GM19328 (cell line): ENCODE measurements around the gene ASAP2.
"Not testable (repeated sequence)": the region's sequence is repeated elsewhere in the genome, so short reads cannot be mapped to it uniquely, and the experiment has no call there.

ENCODE experiments used
- ATAC-seq: cut with Tn5 transposase; IDR thresholded peaks from one replicate; pipeline ENCODE4 v1.9.1; 2021; ENCODE audit warnings: mild to moderate bottlenecking, moderate library complexity; ENCODE audit not compliant: unreplicated experiment

ASAP2 gene

DNA sequence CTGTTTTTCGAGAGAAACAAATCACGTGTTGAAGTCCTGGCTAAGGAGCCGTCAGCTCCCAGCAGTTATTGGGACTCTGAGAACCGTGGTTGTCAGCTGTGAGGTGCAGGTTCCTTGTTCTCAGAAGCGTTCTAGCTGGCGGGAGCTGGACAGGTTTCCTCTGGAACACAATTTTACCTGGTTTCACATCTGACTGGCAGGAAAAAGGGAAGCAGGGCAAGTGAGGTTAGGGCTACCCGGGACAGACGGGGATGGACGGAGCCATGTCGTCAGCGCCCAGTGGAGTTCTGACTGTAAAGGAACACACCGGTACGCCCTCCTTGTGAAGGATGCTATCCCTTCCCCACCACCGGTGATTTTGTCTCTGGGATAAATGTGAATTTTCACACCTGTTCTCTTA is 190.6 kb downstream of the ASAP2 start:
- no peak for ATAC-seq

DNA sequence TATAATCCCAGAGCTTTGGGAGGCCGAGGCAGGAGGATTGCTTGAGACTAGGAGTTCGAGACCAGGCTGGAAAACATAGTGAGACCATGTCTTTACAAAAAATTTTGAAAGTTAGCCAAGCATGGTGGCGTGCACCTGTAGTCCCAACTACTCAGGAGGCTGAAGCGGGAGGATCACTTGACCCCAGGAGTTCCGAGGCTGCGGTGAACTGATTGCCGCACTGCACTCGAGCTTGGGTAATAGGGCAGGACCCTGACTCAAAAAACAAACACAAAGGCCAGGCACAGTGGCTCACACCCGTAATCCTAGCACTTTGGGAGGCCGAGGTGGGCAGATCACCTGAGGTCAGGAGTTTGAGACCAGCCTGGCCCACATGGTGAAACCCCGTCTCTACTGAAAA is 191.6 kb downstream of the ASAP2 start:
- ATAC-seq = not testable (repeated sequence)

DNA sequence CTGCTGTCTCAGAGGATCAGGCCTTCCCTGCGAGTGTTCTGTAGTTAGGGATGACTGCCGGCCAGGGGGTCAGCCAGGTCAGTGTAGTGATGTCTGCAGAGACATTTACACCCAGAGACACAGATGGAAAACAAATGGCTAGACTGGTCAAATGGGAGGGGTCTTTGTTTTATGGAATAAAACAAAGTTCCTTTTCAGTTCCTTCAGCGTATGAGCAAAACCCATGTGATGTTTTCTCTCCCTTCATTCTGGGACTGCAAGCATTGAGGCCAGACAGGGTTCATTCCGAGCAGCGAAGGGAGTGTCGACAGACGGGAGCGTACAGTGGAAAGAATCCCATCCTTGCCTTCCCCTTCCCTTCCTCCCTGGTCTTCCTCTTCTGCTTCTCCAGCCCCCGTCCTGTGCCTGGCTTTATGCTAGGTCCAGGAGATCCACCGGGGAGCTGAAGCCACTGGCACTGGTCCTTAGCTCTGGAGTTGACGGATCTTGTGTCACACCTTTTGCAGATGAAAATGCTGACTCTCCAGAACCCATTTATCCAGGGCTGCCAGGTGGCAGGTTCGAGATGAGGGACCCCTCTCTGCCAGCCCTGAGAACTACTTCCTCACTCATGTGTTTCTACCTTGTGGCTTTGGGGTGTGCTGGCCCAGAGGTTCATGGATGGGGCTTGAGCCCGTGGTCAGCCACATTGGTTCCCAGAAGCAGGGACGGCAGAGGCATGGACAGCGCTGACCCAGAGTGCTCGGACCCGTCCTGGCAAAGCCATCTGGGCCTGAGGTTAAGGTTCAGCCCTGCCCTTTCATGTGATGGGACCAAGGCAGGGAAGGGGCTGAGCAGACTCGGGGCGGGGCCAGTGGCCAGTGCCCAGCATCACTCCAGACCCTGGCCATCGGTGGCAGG is 192.5 kb downstream of the ASAP2 start:
- no peak for ATAC-seq

DNA sequence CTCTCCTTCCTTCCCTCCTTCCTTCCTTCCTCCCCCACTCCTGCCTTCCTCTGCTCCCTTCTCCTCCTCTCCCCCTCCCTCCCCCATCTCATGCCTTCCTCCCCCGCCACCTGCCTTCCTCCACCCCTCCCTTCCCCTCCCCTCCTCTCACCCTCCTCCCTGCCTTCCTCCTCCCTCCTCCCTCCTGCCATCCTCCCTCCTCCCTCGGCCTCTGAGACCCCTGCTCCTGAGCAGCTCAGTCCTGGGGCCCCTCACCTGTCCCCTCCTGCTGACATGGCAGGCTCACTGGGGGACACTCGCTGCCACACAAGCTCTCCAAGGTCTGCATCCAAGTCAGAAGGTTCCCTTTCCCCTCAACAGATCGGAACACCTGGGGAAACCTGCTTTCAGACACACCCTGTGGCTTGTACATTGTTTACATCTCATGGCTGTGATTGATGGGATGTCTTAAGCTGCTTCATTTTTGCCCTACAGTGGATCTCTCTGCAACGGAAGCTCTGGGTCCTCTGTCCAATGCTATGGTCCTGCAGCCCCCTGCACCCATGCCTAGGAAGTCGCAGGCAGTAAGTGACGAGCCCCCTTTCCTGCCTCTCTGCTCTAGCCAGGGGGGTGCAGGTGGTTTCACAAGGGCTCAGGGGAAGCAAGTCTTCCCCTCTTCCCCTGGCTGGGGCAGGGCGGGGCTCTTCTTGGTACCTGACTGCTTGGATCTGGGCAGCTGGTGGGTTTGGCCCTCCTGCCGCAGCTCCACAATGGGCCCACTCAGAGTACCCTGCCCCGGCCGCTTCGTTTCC is 193.9 kb downstream of the ASAP2 start:
- ATAC-seq = no peak

DNA sequence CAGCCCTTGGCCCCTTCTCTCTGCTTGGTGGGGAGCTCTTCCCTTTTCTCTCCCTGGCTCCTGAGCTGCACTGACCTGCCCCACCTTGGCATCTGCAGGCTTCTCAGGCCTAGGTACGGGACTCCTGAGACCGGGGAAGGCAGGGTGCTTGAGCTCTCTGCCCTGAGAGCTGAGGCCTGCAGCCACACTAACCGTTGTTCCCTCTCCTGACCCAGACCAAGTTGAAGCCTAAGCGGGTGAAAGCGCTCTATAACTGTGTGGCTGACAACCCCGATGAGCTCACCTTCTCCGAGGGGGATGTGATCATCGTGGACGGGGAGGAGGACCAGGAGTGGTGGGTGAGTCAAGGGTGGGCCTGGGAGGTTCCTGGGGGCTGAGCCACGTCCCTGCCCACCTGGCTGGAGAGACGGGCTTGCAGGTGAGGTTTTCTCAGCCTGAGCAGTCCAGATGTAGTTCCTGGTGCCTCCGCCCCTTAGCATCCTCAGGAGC is 194.5 kb downstream of the ASAP2 start:
- no peak for ATAC-seq

DNA sequence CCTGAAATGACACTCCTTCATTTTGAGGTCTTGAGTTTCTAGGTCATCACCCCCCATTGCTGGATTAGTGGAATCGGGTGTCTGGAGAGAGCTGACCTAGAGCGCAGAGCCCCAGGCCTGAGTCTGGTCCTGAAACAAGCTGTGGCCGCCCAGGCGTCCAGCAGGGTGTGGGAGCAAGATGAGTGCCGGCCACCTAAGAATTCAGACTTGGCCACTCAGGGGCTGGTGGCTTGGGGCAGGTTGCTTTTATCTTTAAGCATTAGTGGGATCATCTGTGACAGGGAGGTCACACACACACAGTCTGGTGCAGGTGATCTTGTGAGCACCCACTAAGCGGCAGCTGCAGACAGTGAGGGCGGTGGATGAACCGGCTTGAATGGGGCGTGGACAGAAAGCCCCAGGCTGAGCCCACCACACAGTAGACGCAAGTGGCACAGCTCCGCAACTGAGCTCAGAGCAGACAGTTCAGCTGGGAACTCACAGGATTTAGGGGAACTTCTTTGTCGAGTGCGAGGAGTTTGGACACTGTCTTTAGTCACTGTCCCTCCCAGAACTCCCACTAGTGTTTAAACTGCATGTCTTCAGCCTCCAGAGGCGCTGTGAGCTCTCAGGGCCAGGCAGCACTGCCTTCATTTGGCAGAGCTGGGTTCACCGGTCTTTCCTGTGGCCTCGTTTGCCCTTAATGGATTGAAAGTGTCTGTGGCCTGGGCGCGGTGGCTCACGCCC is 195.2 kb downstream of the ASAP2 start:
- ATAC-seq = no peak

DNA sequence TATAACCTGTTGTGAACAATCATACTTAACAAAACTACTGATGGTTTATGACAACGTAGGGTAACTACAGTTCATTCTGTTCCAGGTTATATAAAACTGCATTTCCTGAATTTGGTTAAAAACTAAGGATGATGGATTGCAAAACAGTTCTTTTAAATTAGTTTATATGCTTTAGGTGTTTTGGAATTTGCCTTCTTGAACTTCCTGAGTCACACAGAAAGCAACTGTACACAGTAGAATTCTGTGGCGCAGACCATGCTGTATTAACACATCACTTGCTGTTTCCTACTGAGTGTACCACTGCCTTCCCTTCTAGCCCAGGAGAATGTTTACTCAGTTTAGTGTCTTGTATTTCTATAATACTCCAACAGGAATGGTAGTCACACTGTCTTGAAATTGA is 197.3 kb downstream of the ASAP2 start:
- no peak for ATAC-seq

DNA sequence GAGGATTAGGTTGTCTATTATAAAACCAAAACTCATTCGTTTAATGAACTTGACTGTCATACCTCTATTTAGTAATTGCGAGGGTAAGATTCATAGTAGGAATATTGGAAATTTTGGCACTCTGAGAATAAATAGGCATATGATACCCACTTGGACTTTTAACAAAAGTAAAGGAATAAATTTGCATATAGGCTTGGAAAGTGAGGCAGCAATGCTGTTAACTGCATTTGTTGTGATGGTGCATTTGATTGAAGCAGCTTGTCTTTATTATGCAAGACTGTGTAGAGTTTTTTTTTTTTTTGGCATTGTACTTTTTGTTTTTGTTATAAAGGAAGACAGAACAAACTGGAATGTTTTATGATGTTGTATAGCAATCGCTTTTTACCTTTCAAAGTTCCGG is 197.8 kb downstream of the ASAP2 start:
- no peak for ATAC-seq

DNA sequence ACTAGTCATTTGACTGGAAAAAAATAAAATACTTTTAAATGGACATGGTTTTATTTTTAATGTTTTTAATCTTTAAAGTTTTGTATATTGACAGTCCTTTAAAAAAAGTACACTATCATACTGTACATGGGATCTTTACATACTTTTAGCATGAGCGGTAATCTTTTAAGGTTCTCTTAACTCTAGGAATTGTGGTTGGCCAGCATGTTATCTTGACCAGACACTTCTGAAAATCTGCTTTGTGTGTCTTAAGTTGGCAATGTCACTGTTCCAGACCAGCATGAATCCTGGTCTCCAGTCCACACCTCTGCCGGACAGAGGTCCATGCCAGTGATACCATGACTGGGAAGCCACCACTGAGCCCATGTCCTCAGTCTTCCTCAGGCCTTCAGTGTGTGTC is 199.0 kb downstream of the ASAP2 start:
- no peak for ATAC-seq

DNA sequence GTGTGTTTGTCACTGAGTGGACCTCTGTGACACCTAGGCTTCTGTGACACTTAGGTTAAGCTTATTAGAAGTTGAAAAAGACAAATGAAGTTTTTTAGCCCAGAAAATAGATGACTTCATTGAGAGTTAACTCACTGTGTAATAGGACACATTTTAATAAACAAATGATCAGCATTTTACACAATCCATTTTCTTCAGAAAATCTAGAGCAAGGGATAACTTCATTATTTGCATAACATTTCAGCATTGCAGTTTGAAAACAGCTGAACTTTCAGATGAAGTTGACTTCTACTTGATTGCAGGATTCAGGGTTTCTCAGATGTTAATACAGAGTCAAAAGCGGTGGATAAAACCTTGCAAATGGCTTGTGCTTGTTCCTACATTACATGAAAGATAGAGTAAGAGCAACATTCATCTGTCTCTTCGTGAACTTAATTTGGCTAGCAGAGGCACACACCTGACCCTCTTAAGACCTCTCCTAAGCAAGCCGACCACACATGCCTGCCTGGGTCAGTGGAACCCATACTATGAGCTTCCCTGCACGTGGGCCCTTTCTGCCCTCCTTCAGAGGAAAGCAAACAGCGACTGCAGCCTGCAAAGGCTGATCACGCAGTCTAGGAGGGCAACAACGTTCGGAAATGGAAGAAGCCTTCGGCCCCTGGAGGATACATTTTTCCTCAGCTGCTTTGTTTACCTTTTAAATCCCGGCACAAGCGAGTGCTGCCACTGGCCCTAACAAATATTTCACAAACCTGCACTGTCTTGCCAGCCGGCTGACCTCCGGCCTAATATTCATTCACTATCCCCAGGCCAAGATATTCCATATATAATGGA is 200.1 kb downstream of the ASAP2 start:
- no peak for ATAC-seq

DNA sequence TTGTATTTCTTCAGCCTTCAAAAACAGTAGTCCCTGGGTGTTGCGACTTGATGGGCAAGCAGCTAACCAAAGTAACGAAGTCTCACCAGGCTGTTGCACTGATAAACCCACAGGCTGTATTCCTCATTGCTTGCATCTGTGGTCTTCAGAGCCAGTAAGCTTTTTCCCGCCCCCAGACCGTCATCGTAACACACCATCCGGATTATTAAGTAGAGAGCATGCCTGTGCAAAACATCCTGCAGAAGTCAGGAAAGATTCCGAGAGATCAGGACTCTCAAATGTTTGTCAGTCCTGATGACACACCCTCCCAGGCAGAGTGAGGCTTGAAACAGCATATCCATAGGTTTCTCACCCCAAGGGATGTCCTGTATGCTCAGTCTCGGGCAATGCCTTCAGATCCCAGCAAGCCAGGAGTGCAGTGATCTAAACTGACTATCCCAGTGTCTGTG is 200.8 kb downstream of the ASAP2 start:
- no peak for ATAC-seq

DNA sequence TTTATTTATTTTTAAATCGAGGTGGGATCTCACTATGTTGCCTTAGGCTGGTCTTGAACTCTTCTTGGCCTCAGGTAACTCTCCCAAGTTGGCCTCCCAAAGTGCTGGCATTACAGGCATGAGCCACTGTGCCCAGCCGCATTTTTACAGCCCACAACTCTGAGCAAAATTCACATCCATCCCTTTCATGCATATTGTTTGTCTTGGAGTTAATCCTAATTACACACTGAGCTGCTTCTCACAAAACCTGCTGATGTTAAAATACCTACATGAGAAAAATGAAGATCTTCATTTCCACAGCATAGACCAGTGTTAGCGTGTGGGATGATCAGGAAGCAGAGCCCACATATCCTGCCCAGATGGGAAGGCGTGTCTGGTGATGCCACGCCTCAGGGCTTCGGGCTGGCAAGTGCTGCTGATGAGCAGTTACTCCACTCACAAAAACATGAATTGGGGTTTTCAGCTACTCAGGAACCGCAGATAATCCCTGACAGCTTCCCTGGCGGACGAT is 202.1 kb downstream of the ASAP2 start:
- no peak for ATAC-seq

DNA sequence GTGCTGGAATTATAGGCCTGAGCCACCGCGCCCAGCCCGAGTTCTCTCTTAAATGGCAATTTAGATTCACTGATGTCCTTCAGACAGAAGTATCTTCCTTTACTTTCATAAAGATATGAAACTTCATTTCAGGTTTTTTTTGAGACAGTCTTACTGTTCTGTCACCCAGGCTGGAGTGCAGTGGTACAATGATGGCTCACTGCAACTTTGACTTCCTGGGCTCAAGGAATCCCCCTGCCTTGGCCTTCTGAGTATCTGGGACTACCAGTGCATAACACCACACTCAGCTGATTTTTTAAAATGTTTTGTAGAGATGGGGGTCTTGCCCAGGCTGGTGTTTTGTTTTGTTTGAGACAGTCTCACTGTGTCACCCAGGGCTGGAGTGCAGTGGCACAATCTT is 203.5 kb downstream of the ASAP2 start:
- no peak for ATAC-seq

DNA sequence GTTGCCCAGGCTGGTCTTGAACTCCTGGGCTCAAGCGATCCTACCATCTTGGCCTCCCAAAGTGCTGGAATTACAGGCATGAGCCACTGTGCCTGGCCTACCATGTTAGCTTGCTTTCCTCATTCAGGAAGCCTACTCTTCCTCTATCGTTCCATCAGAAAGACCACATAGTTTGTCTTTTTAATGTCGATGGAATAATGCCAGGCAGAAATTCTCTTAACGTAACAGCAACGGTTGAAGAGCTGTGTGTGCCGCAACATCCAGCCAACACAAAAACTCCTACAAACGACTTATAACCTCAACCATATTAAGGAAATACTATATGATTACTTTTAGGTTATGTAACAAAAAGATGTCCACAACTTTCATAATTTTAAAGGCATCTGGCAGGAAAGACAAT is 206.2 kb downstream of the ASAP2 start:
- ATAC-seq = no peak

DNA sequence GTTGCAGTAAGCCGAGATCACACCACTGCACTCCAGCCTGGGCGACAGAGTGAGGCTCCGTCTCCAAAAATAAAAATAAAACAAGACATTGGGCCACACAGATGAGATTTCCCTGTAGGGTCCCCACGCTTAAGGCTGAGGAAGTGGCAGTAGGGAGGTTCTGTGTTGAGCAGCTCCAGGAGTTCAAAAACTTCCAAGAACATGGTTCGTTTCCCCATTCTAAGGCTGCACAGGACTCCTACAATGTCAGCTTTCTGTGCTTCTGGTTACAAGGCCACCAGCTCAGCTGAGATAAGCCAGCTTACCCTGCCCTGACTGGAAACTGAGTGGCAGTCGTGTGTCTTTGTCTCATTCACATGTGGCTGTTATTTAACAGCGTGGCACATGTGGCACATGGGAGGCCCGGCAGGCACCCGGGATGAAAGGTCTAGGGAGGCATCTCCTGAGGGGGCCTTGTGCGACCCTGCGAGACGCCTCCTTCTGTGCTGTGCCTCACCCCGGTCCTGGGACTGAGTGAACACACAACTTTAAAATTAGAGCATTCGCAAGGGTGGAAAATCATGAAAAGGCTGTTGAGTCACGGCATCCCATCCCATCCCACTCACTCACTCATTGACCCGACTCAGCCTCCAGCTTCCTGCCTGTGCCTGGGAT is 209.0 kb downstream of the ASAP2 start:
- no peak for ATAC-seq

DNA sequence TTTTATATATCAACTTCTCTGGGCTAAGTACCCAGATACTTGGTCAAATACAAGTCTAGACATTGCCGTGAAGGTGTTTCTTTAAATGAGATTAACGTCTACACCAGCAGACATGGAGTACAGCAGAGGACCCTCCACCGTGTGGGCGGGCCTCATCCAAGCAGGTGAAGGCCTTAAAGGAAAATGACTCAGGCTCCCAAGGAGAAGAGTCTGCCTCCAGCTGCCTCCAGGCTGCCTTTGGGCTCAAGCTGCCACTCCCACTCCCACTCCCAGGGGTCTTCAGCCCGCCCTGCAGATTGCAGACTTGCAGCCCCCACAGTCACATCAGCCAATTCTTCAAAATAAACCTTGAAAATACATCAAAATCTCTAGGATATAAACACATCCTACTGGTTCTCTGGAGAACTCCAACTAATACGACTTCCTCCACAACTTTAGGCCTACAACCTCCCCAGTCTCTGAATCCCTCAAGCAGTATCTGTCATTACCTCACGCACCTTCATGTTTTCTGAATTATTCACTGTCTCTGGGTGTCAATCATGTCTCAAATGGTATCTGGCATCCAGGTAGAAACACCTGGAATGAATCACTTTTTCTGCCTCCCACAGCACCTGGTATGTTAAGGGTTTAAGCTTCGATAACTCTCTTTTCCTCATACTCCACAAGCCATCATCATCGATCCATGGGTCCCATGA is 209.8 kb downstream of the ASAP2 start:
- ATAC-seq = no peak

DNA sequence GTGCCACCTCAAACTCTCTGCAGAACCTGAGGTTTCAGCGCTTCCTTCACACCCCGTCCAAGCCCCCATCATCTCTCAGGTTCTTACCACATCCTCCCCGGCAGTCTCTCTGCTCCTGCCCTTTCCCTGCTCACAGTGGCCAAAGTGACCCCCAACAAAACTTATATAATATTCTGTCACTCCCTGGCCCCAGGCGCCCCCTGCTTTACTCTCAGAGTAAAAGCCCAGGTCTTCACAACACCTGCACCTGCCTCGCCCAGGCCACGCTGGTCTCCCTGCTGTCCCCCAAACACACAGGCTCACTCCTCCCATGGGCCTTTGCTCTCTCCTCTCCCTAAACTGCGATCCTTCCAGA is 210.3 kb downstream of the ASAP2 start:
- no peak for ATAC-seq

DNA sequence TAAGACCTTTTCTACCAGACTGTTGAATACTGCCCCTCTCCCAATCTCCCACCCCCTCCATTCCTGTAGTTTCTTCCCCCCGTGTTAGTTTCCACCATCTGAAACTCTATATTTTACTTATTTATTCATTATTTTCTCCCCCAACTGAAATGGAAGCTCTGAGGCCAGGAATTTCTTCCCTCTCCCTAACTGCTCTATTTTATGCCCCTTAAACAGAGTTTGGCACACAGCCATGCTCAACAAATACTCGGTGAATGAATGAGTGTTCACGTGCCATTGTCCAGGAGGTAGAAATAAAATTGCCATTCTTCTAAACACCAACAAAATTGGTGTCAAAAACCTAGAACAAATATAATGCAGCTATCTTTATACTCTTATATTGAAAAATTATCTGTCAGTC is 211.1 kb downstream of the ASAP2 start:
- no peak for ATAC-seq

DNA sequence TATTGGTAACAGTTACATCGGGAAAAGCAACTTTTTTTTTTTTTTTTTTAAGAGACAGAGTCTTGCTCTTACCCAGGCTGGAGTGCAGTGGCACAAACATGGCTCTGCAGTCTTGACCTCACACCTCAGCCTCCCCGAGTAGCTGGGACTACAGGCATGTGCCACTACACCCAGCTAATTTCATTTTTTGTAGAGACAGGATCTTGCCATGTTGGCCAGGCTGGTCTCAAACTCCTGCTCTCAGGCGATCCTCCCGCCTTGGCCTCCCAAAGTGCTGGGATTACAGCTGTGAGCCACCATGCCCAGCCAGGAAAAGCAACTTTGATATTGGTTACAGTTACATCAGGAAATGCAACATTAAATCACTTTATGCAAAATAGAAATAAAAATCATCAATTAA is 212.1 kb downstream of the ASAP2 start:
- no peak for ATAC-seq
